GM18868 (cell line): ENCODE results near the gene RAB20.
"Not testable (repeated sequence)": the region's sequence is repeated elsewhere in the genome, so short reads cannot be mapped to it uniquely, and the experiment has no call there.

ENCODE experiments used
- ATAC-seq: cut with Tn5 transposase; IDR thresholded peaks from one replicate; pipeline ENCODE4 v1.9.1; 2021; ENCODE audit warnings: mild to moderate bottlenecking, moderate library complexity; ENCODE audit not compliant: unreplicated experiment

RAB20 gene

DNA sequence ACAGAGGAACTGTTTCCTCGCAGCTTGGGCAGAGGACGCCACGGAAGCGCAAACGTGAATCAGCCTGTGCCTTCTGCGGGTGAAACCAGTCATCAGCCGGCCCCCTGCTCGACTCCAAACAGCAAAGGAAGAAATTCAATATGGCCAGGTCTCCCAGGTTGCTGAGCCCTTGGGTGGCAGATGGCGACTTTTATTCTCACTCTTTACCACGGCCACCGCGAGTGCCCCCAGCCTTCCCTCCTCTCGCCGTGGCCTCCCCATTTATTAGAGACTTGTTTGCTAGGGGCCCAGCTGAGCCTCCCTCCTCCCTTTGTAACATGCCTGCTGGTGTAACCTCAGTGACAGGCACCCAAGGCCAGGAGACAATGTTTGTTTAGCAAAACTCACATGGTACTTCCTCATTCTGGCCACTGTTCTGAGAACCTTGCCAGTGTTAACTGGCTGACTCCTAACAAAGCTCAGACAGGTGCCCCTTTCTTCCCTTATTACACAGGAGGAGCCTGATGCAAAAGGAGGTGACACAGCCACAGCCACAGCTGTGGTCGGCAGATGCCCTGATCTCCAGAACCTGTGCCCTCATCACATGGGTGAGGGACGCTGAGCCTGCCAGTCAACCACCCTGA is 5.8 kb downstream of the RAB20 start:
- peak; percentile 74 for ATAC-seq

DNA sequence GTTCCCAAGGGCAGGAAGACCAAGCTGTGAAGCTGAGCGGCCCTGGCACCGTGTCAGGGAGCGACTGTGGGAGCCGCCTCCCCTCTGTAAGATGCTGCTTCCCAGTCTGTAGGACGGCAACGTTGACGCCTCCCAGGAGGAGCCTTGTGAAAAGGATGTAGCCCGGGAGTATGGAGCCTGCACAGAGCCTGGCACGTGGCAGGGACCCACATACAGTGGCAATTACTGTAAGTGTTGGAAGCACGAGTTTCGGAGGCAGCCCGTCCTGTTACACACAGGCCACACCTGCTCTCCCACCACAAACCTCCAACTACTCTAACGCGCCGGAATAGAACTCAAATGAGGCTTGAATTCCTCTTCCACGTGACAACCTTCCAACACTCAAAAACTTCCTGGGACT is 6.6 kb downstream of the RAB20 start:
- no peak for ATAC-seq

- ATAC-seq: no peak
Measured at GRCh38 chr13:110554227-110554836, 7.2 kb downstream of the RAB20 start.

- no peak for ATAC-seq
Measured at GRCh38 chr13:110553417-110553816, 8.1 kb downstream of the RAB20 start.

DNA sequence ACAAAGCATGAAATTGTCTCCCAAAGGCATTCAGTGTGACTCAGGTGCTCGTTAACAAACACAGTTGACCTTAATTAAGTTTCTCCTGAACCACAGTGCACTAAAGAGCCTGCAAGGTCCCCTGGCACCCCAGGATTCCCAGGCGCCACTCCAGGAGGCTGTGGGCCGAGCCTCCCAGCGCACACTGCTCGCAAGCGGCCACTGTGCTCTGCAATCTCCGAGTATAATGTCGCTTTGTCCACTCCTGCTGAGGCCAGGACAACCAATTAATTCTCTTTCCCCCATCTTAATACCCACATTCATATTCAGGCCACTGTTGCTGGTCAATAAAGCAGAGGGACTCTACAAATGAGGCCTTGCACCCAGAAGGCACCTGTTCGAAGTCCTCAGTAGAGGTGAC is 8.8 kb downstream of the RAB20 start:
- no peak for ATAC-seq

DNA sequence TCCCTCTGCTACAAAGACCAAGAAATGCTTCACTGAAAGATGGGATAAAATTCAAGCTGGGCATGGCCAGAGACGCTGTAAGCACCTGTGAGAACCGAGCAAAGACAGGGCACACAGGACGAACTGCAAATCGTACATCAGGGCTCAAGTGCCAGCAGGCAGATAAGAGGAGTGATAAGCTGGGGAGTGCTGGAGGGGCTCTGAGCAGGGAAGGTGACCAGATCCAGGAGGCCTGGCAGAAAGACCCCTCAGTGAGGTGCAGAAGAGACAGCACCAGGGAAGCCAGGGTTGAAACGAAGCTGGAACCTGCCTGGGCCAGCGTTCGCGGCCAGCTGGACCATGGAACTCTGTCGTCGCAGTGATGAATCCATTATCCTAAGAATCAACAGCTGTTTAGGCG is 10.2 kb downstream of the RAB20 start:
- ATAC-seq: no peak

- no peak for ATAC-seq
Measured at GRCh38 chr13:110549795-110550160, 11.7 kb downstream of the RAB20 start.

DNA sequence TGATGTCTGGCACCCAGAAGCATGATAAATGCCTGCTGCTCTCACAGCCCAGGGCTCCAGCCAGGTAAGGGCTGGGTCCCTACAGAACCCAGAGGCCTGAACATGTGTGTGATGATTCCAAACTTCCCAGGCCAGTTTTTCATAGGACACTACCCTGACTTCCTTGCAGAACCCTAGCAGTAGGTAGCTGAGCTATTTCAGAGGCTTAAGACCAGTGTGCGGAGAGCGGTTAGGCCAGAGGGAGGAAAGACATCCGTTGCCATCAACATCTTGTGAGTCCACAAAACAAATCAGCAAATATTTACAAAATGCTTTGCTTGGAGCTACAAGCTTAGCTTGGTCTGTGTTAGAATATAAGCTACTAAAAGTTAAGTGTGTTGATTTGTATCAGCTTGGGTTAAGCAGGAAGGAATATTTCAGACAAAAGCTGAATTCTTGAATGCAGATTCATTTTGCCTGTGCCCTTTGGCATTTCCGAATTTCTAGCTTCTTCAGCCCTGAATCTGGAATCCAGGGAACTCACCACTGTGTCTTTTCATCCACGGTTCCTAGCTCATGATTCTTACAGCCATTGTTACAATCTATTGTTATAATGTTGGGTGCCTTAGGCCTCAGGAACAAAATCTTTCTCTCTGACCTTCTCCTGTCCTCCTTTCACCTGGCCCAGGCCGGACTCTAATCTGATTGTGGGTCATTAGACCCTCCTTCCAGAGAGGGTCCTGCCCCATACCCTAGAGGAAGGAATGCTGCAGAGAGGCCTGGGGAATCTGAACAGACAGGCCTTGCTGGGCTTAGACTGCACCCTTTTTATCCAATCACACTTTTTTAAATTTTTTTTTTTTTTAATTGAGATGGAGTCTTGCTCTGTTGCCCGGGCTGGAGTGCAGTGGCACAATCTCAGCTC is 12.4 kb downstream of the RAB20 start:
- ATAC-seq: no peak

DNA sequence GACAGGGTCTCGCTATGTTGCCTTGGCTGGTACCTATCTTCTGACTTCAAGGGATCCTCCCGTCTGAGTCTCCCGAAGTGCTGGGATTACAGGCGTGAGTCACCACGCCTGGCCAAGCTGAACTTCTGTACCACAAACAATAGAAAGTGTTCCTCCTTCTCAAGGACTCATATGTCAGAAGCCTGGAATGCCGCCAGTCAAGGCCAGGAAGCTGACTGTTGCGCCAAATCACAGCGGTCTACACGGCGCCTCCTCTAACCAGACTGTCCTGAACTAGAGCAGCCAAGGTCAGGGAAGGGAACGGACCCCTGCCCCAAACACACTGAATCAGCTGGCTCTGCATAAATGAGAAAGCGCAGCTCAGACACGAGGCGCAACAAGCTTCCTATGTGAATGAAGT is 14.6 kb downstream of the RAB20 start:
- no peak for ATAC-seq

DNA sequence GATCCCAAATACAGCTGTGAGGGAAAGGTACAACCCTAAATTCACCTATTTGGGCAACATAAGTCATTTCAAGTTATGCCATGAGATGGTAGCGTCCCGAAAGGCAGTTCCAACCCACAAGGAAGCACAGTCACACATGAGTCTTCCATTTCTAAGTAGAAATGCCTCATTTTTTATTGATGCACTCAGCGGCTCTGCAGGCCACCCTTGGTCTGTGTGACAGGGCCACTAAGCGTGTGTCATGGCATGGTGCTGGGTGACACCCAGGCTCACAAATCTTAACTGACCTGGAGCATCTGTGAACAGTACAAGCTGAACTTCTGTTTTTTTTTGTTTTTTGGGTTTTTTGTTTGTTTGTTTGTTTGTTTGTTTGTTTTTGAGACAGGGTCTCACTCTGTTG is 15.1 kb downstream of the RAB20 start:
- no peak for ATAC-seq

- ATAC-seq: no peak
Measured at GRCh38 chr13:110542169-110542796, 19.2 kb downstream of the RAB20 start.

DNA sequence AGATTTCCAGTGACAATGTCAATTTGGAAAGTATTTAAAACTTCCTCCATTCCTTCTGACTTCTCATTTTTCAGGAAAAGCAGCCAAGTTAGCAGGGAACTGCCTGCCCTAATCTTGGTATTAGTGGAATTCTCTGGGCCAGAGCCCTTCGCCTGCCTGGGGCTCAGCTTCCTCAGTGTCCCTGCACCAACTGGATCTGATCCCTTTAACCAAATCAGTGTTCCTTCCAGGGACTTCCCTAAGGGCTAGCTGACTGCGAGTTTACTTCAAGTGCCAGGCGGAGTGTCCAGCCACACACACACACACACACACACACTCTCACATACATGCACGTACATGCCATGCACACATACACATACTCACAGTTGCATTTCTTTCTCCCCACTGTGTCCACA is 20.0 kb downstream of the RAB20 start:
- no peak for ATAC-seq

DNA sequence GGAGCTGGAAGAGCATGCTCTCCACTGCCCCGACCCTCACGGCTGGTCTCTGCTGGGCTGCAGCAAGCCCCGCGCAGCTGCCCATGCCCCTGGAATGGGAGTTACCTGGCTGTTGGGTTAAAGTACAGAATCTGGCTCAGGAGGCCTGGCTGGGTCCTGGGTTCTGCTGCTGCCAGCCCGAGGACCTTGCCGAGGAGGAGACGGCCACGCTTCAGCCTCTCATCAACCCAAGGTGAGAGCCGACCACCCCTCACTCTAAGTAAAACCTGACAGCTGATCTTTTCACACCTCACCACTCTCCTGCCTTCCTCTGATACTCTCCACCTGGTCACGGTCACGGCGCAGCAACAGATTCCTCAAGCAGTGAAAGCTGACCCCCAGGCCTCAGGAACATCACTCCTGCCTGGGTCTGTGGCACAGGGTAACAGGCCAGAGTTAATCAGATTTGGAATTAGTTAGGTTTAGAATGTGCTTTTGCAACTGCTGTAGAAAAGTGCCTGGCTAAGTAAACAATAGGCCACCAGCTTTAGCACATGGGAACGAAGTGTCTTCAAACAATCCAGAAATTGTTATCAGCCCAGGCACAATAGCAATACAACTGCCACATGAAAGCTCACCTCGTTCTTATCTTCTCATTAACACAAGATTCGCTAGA is 20.5 kb downstream of the RAB20 start:
- no peak for ATAC-seq

- ATAC-seq: no peak
Measured at GRCh38 chr13:110539894-110540293, 21.6 kb downstream of the RAB20 start.

GRCh38 chr13:110538632-110539031 is 22.9 kb downstream of the RAB20 start:
- ATAC-seq: peak; percentile 62

DNA sequence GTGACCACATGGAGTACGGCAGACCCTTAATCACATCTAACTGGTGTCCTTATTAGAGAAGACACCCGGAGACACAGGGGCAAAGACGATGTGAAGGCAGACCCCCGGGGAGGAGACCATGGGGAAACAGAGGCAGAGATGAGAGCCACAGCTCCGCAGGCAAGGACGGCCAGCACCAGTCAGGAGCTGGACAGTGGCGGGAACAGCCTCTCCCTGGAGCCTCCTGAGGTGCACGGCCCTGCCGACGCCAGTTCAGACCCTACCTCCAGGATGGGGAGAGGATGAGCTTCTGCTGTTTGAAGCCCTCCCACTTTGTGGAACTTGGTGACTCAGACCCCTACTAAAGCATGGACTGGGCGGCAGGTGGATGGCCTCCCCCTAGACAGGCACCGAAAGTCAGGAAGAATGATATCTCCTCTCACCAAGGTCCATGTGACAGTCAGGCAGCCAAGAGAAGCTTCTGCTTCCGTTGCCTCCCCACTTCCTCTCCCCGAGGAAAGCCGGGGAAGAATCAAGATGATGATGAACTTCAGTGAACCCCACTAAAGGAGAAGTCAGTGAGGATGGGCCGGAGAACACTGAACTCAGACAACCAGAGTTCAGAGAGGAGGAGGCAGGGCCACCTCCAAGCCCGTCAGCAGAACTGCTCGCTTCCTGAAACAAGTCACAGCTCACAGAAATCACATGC is 25.4 kb downstream of the RAB20 start:
- ATAC-seq: no peak

- ATAC-seq: no peak
Measured at GRCh38 chr13:110535526-110535925, 26.0 kb downstream of the RAB20 start.

DNA sequence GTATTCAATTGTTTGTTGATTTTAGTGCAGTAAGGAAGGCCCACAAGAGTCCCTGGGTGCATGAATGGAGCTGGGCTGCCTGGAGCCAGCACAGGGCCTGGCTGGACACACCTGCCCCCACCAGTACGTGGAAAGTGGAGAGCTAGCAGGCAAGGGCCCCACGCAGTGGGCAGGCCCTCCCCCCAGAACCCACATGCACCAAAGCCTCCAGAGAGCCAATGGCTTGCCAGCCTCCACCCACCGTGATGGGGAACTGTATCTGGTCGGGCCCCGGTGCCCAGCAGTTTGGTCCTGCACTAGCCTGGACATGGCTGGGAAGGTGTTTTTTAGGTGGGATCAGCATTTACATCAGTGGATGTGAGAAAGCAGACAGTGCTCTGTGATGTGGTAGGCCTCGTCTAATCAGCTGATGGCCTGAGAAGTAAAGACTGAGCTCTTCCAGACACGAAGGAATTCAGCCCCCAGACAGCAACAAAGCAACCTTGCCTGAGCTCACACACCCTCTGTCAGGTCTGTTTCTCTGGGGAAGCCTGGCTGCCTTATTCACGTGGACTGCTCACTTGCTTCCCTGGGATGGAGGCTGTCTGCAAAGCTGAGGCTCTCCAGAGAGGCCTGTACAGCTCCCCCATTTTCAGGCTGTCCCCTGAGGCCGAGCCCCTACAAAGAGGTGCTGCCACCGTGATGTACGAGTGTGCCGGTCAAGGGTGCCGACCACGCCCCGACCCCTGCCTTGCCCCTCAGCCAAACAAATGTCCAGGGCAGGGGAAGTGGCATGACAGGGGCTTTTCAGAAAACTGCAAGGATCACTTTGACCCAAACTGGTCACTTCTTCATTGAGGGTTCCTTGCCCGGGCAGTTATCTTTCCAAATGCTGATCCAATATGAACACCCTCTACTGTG is 27.5 kb downstream of the RAB20 start:
- ATAC-seq: no peak

- ATAC-seq: not testable (repeated sequence)
Measured at GRCh38 chr13:110532258-110532657, 29.3 kb downstream of the RAB20 start.
